OCI-LY1 (cell line): ENCODE data around the gene CAMK2D.

Experiments used
- EZH2 ChIP-seq: fragments of 200-600 bp; sonication (generic), shearing (Covaris generic); IDR thresholded peaks from 2 replicates; pipeline ENCODE4 v1.8.0; 2017; ENCODE audit warnings: borderline replicate concordance, mixed run types, mild to moderate bottlenecking, antibody characterized with exemption, low read length, moderate library complexity, mixed read lengths
- TF ChIP-seq, protein P1 (sequence below): fragments of 200-600 bp; sonication (generic), shearing (Covaris generic); IDR thresholded peaks from 2 replicates; pipeline ENCODE4 v1.5.1; 2017; ENCODE audit warnings: mild to moderate bottlenecking, antibody characterized with exemption, low read length, moderate library complexity, mixed read lengths

DNA sequence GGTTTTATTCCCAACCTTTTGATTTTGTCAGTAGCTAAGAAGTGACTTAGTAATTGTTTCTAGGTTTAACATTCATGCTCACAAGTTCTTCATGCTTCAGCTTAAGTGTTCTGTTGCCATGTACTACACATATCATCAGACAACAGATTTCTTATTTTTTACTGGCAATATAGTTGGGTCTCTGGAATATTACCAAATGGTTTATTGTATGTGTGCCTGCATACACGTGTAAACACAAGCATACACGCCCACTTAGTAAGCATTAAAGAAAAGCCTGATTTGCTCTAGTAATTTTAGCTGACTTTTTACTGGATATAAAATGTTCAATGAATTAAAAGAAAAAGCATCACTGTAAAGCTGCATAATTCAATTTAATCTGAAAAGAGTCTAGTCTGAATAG, 199.8 kb downstream of the CAMK2D start:
- TF ChIP-seq, protein P1, sequence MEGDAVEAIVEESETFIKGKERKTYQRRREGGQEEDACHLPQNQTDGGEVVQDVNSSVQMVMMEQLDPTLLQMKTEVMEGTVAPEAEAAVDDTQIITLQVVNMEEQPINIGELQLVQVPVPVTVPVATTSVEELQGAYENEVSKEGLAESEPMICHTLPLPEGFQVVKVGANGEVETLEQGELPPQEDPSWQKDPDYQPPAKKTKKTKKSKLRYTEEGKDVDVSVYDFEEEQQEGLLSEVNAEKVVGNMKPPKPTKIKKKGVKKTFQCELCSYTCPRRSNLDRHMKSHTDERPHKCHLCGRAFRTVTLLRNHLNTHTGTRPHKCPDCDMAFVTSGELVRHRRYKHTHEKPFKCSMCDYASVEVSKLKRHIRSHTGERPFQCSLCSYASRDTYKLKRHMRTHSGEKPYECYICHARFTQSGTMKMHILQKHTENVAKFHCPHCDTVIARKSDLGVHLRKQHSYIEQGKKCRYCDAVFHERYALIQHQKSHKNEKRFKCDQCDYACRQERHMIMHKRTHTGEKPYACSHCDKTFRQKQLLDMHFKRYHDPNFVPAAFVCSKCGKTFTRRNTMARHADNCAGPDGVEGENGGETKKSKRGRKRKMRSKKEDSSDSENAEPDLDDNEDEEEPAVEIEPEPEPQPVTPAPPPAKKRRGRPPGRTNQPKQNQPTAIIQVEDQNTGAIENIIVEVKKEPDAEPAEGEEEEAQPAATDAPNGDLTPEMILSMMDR: no peak
- no peak for TF ChIP-seq EZH2
